Glutamatergic neuron (in vitro differentiated cells): ENCODE results near the gene ARHGDIB. TPM values are rescaled to one million over a fixed set of nuclear protein-coding genes. Genes with fewer than 3 reads are reported as not detected.

Experiments used
- DNase-seq: peaks from one replicate; pipeline ENCODE4 v3.0.0; 2022
- H3K27ac Mint-ChIP-seq: one replicate; pipeline ENCODE4 v1.8.0; 2020; ENCODE audit warnings: mild to moderate bottlenecking, mixed read lengths, inconsistent platforms; ENCODE audit not compliant: unreplicated experiment
- H3K27me3 Mint-ChIP-seq: one replicate; pipeline ENCODE4 v1.8.0; 2020; ENCODE audit warnings: mild to moderate bottlenecking, moderate library complexity, mixed read lengths, inconsistent platforms; ENCODE audit not compliant: unreplicated experiment
- H3K36me3 Mint-ChIP-seq: one replicate; pipeline ENCODE4 v1.8.0; 2020; ENCODE audit warnings: mild to moderate bottlenecking, mixed read lengths, inconsistent platforms; ENCODE audit not compliant: unreplicated experiment
- H3K4me1 Mint-ChIP-seq: one replicate; pipeline ENCODE4 v1.8.0; 2020; ENCODE audit warnings: mild to moderate bottlenecking, low read depth, mixed read lengths, inconsistent platforms; ENCODE audit not compliant: unreplicated experiment
- H3K4me3 Mint-ChIP-seq: one replicate; pipeline ENCODE4 v1.8.0; 2020; ENCODE audit warnings: mild to moderate bottlenecking, mixed read lengths, inconsistent platforms; ENCODE audit not compliant: unreplicated experiment
- H3K9me3 Mint-ChIP-seq: one replicate; pipeline ENCODE4 v1.8.0; 2020; ENCODE audit warnings: mild to moderate bottlenecking, moderate library complexity, mixed read lengths, inconsistent platforms; ENCODE audit not compliant: unreplicated experiment
- total RNA-seq: library from RNA; stranded (reverse); fragmentation: NEBNext Ultra II Directional; extraction: Animal tissue kit (Norgen Biotek cat#: 25700); gene quantifications from one replicate; pipeline ENCODE4 v1.2.1, GENCODE V29; 2021; ENCODE audit not compliant: unreplicated experiment
- TF ChIP-seq, protein P1 (sequence below): fragments of 200-600 bp; sonication (generic); IDR thresholded peaks from one replicate; pipeline ENCODE4 v1.5.0; 2021; ENCODE audit not compliant: partially characterized antibody, unreplicated experiment

ARHGDIB gene
- total RNA-seq, 1 donor from 2014 or later = not detected

- Mint-ChIP-seq H3K4me1 (no peaks in the 10 kb centered on the region), H3K4me3 (no peak overlapping the region), H3K36me3 (no peaks in the 10 kb centered on the region)
These were observed 22.6 kb upstream of the ARHGDIB start for GRCh38 chr12:14984036-14984435.

GRCh38 chr12:14982991-14983390, 21.6 kb upstream of the ARHGDIB start:
- TF ChIP-seq, protein P1, sequence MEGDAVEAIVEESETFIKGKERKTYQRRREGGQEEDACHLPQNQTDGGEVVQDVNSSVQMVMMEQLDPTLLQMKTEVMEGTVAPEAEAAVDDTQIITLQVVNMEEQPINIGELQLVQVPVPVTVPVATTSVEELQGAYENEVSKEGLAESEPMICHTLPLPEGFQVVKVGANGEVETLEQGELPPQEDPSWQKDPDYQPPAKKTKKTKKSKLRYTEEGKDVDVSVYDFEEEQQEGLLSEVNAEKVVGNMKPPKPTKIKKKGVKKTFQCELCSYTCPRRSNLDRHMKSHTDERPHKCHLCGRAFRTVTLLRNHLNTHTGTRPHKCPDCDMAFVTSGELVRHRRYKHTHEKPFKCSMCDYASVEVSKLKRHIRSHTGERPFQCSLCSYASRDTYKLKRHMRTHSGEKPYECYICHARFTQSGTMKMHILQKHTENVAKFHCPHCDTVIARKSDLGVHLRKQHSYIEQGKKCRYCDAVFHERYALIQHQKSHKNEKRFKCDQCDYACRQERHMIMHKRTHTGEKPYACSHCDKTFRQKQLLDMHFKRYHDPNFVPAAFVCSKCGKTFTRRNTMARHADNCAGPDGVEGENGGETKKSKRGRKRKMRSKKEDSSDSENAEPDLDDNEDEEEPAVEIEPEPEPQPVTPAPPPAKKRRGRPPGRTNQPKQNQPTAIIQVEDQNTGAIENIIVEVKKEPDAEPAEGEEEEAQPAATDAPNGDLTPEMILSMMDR = no peak
- Mint-ChIP-seq H3K36me3 (no peaks in the 10 kb centered on the region), H3K9me3 (no peaks in the 10 kb centered on the region), H3K4me1 (no peaks in the 10 kb centered on the region), H3K4me3 (no peak overlapping the region), H3K27me3 (no peaks in the 10 kb centered on the region), H3K27ac (no peak overlapping the region)
- no peak for DNase-seq

More at GRCh38 chr12:14984036-14984435, 22.6 kb upstream of the ARHGDIB start:
- Mint-ChIP-seq H3K9me3 (no peaks in the 10 kb centered on the region), H3K27ac (no peak overlapping the region), H3K27me3 (no peaks in the 10 kb centered on the region)
- no peak for DNase-seq
- TF ChIP-seq, protein P1 = no peak

DNA sequence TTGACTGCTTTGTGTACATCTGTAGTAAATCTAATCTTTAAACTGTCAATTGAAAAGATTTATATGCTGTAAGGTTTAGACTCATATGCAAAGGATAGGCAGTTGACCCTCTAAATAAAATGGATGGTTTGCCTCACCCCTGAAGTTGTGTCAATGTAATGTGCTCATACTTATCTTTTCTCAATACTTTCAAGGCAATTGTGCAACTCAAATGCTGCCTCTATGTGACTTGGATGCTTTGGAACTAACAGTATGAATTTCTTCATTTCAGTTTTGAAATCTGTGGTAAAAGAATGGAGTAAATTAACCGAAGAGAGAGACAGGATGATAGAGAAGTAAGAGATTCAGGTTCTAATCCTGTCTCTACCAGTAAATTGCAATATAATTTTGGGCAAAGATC, 21.2 kb upstream of the ARHGDIB start:
- no peaks in the 10 kb centered on the region for H3K27me3 Mint-ChIP-seq
- DNase-seq = no peak
- no peaks in the 10 kb centered on the region for H3K9me3 Mint-ChIP-seq
- H3K4me1 Mint-ChIP-seq = no peaks in the 10 kb centered on the region
- TF ChIP-seq, protein P1 = no peak
- H3K27ac Mint-ChIP-seq = no peak overlapping the region
- H3K4me3 Mint-ChIP-seq = no peak overlapping the region
- no peaks in the 10 kb centered on the region for H3K36me3 Mint-ChIP-seq

GRCh38 chr12:14981049-14981448, 19.6 kb upstream of the ARHGDIB start:
- Mint-ChIP-seq H3K4me1 (no peaks in the 10 kb centered on the region), H3K27ac (no peak overlapping the region), H3K4me3 (no peak overlapping the region), H3K36me3 (no peaks in the 10 kb centered on the region), H3K27me3 (no peaks in the 10 kb centered on the region), H3K9me3 (no peaks in the 10 kb centered on the region)
- DNase-seq = no peak
- TF ChIP-seq, protein P1 = no peak

DNA sequence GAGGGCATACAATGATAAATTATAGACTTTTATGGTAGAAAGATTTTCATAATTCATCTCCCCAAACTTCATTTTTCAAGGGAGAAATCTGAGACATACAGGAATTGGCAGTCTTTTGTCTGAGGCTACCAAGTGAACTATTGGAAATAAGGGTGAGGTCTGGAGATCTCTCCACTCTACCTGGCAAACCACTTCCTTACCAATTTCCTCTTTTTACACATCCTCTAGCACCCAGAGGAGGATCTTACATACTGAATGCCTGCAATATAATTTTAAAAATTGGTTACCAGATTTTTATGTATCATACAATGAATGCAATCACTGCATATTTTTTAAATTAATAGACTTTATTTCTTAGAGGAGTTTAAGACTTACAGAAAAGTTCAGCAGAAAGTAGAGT, 18.1 kb upstream of the ARHGDIB start:
- Mint-ChIP-seq H3K9me3 (no peaks in the 10 kb centered on the region), H3K4me3 (no peak overlapping the region), H3K4me1 (no peaks in the 10 kb centered on the region), H3K36me3 (no peaks in the 10 kb centered on the region), H3K27me3 (no peaks in the 10 kb centered on the region), H3K27ac (no peak overlapping the region)
- TF ChIP-seq, protein P1 = no peak
- no peak for DNase-seq
